NCI-H345 treated with DMSO at 0.1 percent for 48 hours (cell line): Measurements from ENCODE around the gene ZNF70.

Experiments used
- DNase-seq: peaks from one replicate; lab custom pipeline; 2025; ENCODE audit not compliant: unreplicated experiment; lab: John Stamatoyannopoulos, UW

Gene ZNF70

DNA sequence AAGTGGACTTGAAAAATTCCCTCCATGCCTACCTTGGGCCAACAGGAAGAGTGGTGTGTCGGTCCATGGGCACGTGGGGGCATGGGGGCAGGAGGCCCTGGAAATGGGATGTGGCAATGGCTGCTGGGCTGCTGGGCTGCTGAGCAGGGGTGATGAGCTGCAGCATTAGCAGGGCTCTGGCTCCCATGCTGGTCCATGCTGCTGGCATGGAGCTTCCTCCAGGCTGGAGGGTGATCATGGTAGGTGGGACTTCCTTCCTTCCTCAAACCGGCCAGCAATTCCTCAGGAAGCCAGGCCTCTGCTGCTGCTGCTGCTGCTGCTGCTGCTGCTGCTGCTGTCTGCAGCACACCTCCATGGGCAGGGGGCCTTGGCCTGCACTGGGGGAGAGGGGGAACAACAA, 55.8 kb downstream of the ZNF70 start:
- DNase-seq, result no peak

DNA sequence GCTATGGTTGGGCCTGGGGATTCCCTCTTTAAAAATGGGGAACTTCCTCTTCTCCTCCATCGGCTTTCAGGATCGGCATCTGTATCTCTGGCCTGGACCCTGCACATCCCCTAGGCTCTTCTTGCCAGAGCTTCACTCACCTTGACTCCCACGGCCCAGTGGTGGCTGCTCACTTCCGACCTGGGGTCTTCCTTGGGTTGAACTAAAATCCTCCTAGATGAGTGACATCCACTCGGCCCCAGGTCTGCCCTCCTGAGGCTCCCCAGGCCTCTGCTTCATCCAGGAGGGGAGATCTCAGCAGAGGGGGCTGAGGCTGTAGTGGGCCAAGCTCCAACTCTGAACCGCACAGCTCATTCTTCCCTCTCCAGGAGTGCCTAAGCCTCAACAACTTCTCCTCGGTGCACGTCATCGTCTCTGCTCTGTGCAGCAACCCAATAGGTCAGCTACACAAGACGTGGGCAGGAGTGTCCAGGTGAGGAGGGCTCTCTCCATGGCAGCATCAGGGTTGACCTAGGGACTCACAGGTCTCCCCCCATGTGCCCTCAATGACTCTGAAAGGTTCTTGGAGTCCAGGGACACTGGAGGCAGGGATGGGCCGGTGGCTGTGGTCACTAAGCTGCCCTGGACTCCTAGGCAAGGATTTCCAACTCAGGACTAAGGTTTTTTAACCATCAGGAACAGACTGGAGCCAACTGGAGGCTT, 56.8 kb downstream of the ZNF70 start:
- DNase-seq, result no peak

DNA sequence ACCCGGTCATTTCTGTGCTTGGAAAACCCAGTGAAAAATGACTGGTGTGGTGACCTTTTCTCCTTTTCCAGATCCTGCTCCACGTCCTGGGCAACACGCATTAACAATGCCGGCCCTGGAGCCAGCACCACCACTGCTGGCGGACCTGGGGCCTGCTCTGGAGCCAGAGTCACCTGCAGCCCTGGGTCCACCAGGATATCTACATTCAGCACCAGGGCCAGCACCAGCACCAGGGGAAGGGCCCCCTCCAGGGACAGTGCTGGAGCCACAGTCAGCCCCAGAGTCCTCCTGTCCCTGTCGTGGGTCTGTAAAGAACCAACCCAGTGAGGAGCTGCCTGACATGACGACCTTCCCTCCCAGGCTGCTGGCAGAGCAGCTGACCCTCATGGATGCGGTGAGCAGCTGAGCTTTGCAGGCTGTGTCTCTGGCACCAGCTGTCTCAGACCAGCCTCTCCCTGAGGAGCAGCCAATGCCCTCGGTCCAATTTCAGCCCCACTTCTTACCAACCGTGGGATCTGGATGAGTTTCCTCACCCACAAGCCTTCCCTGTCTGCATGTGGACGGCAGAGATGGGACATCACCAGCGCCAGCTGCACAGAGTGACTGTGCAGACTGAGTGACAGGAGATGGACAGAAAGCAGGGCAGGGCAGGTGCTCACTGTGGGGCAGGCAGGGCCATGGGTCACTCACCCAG, 58.2 kb downstream of the ZNF70 start:
- DNase-seq, result no peak

DNA sequence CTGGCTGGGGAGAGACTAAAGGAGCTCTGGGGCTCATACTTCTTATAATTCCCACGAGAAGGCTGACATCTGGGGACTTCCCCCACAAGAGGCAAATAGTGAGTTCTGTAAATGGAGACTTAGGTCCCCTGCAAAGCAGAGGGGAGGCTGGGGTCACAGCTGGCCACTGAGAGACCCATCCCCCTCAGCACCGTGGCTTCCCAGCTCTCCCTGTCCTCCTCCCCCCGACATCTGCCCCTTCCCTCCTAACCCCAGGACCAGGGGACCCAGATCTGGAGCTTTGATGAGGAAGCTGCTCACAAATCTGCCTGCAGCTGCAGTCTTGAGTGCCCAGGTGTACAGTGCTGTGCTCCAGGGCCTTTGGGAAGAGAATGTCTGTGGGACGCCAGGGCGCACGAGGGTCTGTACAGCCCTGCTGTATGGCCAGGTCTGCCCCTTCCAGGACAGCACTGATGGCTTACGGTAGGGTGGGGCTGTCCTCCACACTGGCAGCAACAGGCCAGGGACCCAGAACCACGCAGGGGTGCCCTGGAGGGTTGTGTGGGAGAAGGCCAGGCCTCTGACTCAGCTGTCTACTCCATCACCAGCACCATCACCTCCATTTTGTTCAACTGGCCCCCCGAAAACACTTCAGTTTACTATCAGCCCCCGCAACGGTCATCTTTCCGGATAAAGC, 59.0 kb downstream of the ZNF70 start:
- DNase-seq, result no peak

DNA sequence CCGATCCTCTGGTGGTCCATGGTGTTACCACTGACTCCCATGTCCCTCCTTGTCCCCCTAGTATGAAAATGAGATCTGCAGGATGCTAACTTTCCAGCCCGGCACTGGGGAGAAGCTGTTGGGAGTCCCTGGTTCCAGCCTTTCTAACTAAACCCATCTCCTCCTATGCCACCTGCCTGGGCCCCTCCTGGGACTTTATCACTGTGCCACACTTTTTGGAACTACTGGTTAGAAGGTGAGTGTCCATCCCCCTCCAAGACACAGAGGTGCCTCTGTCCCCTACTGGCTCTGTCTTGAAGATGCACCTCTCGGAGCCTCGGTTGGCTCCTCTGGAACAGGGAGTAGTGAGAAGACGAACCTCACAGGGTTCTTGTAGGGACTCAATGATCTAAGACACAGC, 60.2 kb downstream of the ZNF70 start, which contains the start of gene RGL4:
Gene RGL4 (plus strand): TSS at position 301 of the 400 bp plus-strand sequence. CDS start 1,018 bp downstream, outside the sequence.
- no peak for DNase-seq

DNA sequence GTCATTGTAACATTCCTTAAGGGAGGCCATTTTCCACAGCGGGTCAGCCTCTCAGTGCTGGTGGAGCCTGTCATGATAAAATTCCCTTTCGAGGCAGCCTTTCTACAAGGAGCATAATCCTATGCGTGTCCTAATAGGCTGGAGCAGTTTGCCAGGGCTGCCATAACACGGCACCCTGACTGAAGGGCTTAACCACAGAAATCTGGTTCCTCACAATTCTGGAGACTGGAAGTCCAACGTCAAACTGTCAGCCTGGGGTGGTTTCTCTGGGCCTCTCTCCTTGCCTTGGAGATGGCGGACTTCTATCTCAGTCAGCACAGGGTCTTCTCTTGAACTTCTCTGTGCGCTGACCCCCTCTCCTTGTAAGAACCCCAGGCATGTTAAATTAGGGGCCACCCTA, 61.5 kb downstream of the ZNF70 start:
- DNase-seq, result no peak
